T-helper 2 cell treated with Interferon-gamma antibody and Interleukin-4, amounts not matched to agents 5 μg/mL and 100 μg/mL, for 36 hours (primary cell): ENCODE data around the gene TMEM154.
A peak's percentile ranks its signal among the peaks of the same experiment; 100 is the strongest.

ENCODE experiments used
- DNase-seq: peaks from one replicate; pipeline ENCODE4 v3.0.0; 2021; ENCODE audit warnings: low spot score
- H3K27ac Mint-ChIP-seq: one replicate; pipeline ENCODE4 v1.8.0; 2021; ENCODE audit warnings: mild to moderate bottlenecking, mixed read lengths
- H3K27me3 Mint-ChIP-seq: one replicate; pipeline ENCODE4 v1.8.0; 2021; ENCODE audit warnings: low read depth, mixed read lengths
- H3K36me3 Mint-ChIP-seq: one replicate; pipeline ENCODE4 v1.8.0; 2021; ENCODE audit warnings: low read depth, mixed read lengths
- H3K4me1 Mint-ChIP-seq: one replicate; pipeline ENCODE4 v1.8.0; 2021; ENCODE audit warnings: low read depth, mixed read lengths
- H3K4me3 Mint-ChIP-seq: one replicate; pipeline ENCODE4 v1.8.0; 2022; ENCODE audit warnings: mild to moderate bottlenecking, moderate library complexity, mixed read lengths
- H3K9me3 Mint-ChIP-seq: one replicate; pipeline ENCODE4 v1.8.0; 2021; ENCODE audit warnings: mixed read lengths

The TMEM154 gene

DNA sequence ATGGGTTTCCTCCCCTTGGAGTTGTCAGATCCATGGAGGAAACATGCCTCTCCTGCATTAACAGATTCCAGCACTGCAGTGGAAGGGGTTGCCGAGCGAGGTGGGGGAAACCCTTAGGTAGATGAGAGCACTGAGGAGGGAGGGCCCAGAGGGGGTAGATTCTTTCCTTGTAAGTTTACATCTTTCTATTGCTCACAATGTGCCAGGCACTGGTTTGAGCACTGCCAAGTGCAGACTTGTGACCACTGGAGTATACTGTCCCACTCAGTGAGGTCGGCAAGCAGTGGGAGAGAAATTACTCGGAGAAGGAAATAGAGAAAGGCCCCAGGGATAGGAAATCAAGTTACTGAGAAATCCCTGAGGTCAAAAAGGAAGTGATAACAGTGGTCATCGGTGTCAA, 27.8 kb upstream of the TMEM154 start:
- no peak for DNase-seq
- H3K4me1 Mint-ChIP-seq, result peaks cover 8% of the 10 kb centered on the region
- peaks cover 7% of the 10 kb centered on the region for H3K9me3 Mint-ChIP-seq
- no peaks in the 10 kb centered on the region for H3K36me3 Mint-ChIP-seq
- no peak overlapping the region for H3K4me3 Mint-ChIP-seq
- no peaks in the 10 kb centered on the region for H3K27me3 Mint-ChIP-seq
- no peak overlapping the region for H3K27ac Mint-ChIP-seq

- H3K27me3 Mint-ChIP-seq, result no peaks in the 10 kb centered on the region
- H3K4me1 Mint-ChIP-seq, result peaks cover 8% of the 10 kb centered on the region
- no peaks in the 10 kb centered on the region for H3K36me3 Mint-ChIP-seq
- DNase-seq, result no peak
- no peak overlapping the region for H3K4me3 Mint-ChIP-seq
- peaks cover 7% of the 10 kb centered on the region for H3K9me3 Mint-ChIP-seq
- H3K27ac Mint-ChIP-seq, result no peak overlapping the region
These were observed 26.1 kb upstream of the TMEM154 start for GRCh38 chr4:152705903-152706302.

GRCh38 chr4:152704788-152705187, 25.0 kb upstream of the TMEM154 start:
- peaks cover 7% of the 10 kb centered on the region for H3K27me3 Mint-ChIP-seq
- H3K4me1 Mint-ChIP-seq, result peaks cover 8% of the 10 kb centered on the region
- no peak overlapping the region for H3K27ac Mint-ChIP-seq
- no peak overlapping the region for H3K4me3 Mint-ChIP-seq
- DNase-seq, result no peak
- H3K9me3 Mint-ChIP-seq, result peaks cover 7% of the 10 kb centered on the region
- H3K36me3 Mint-ChIP-seq, result no peaks in the 10 kb centered on the region

DNA sequence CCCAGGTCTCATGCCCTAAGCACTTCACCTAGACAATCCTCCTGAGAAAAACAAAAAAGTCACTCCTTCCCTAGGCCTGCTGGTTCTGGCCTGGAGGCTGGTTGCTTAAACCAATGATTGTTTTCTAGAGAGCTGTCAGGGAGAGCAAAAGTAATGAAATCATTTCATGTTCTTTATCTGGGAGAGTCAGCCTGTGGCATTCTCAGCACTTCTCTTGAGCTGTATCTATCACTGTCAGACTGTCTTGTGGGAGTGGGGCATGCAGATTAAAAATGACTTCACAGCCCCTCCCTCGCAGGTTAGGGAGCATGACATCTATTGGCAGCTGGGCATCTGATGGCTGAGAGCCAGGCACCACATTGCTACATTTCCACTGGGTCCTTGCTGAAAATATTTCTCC, 20.4 kb upstream of the TMEM154 start:
- no peak overlapping the region for H3K27ac Mint-ChIP-seq
- H3K4me1 Mint-ChIP-seq, result peaks cover 18% of the 10 kb centered on the region
- H3K9me3 Mint-ChIP-seq, result peaks cover 4% of the 10 kb centered on the region
- no peak for DNase-seq
- H3K4me3 Mint-ChIP-seq, result no peak overlapping the region
- H3K27me3 Mint-ChIP-seq, result peaks cover 8% of the 10 kb centered on the region
- H3K36me3 Mint-ChIP-seq, result no peaks in the 10 kb centered on the region

GRCh38 chr4:152699313-152699712, 19.5 kb upstream of the TMEM154 start:
- Mint-ChIP-seq H3K36me3 (no peaks in the 10 kb centered on the region), H3K27ac (no peak overlapping the region), H3K27me3 (peaks cover 10% of the 10 kb centered on the region), H3K9me3 (no peaks in the 10 kb centered on the region), H3K4me1 (peaks cover 18% of the 10 kb centered on the region), H3K4me3 (no peak overlapping the region)
- no peak for DNase-seq

GRCh38 chr4:152698089-152698499, 18.3 kb upstream of the TMEM154 start:
- no peak overlapping the region for H3K27ac Mint-ChIP-seq
- no peak overlapping the region for H3K4me3 Mint-ChIP-seq
- H3K9me3 Mint-ChIP-seq, result no peaks in the 10 kb centered on the region
- peaks cover 18% of the 10 kb centered on the region for H3K4me1 Mint-ChIP-seq
- peaks cover 10% of the 10 kb centered on the region for H3K27me3 Mint-ChIP-seq
- DNase-seq, result no peak
- H3K36me3 Mint-ChIP-seq, result no peaks in the 10 kb centered on the region

- no peaks in the 10 kb centered on the region for H3K9me3 Mint-ChIP-seq
- peak overlapping the region; percentile 0 for H3K4me3 Mint-ChIP-seq
- H3K27me3 Mint-ChIP-seq, result peaks cover 10% of the 10 kb centered on the region
- H3K4me1 Mint-ChIP-seq, result peaks cover 18% of the 10 kb centered on the region
- DNase-seq, result no peak
- no peak overlapping the region for H3K27ac Mint-ChIP-seq
- H3K36me3 Mint-ChIP-seq, result no peaks in the 10 kb centered on the region
These were observed 17.7 kb upstream of the TMEM154 start for GRCh38 chr4:152697284-152698088.

GRCh38 chr4:152696764-152697261, 17.0 kb upstream of the TMEM154 start:
- peak; percentile 49 for DNase-seq
- peaks cover 10% of the 10 kb centered on the region for H3K27me3 Mint-ChIP-seq
- H3K4me3 Mint-ChIP-seq, result no peak overlapping the region
- H3K27ac Mint-ChIP-seq, result peak overlapping the region; percentile 23
- H3K36me3 Mint-ChIP-seq, result no peaks in the 10 kb centered on the region
- no peaks in the 10 kb centered on the region for H3K9me3 Mint-ChIP-seq
- peaks cover 18% of the 10 kb centered on the region for H3K4me1 Mint-ChIP-seq

DNA sequence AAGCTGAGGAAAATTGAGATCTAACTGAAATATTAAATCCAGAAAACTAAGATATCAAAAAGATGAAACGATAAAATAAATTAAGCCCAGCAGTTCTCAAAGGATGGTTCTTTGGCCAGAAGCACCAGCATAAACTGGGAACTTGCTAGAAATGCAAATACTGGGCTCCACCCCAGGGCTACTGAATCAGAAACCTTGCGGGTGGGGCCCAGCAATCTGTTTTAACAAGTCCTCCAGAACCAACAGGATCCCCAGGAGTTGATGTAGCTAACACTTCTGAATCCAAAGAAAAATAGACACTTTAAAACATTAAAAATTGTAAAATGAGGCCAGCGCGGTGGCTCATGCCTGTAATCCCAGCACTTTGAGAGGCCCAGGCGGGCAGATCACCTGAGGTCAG, 14.1 kb upstream of the TMEM154 start:
- Mint-ChIP-seq H3K4me1 (peaks cover 18% of the 10 kb centered on the region), H3K27ac (no peak overlapping the region), H3K27me3 (peaks cover 8% of the 10 kb centered on the region), H3K4me3 (no peak overlapping the region), H3K9me3 (no peaks in the 10 kb centered on the region), H3K36me3 (no peaks in the 10 kb centered on the region)
- DNase-seq, result no peak

GRCh38 chr4:152691761-152692160, 12.0 kb upstream of the TMEM154 start:
- DNase-seq, result no peak
- no peaks in the 10 kb centered on the region for H3K36me3 Mint-ChIP-seq
- peaks cover 7% of the 10 kb centered on the region for H3K4me1 Mint-ChIP-seq
- no peak overlapping the region for H3K4me3 Mint-ChIP-seq
- peaks cover 18% of the 10 kb centered on the region for H3K27me3 Mint-ChIP-seq
- no peak overlapping the region for H3K27ac Mint-ChIP-seq
- H3K9me3 Mint-ChIP-seq, result no peaks in the 10 kb centered on the region

GRCh38 chr4:152690706-152691651, 11.2 kb upstream of the TMEM154 start:
- Mint-ChIP-seq H3K9me3 (no peaks in the 10 kb centered on the region), H3K27ac (no peak overlapping the region), H3K36me3 (no peaks in the 10 kb centered on the region), H3K4me1 (peaks cover 2% of the 10 kb centered on the region), H3K4me3 (no peak overlapping the region), H3K27me3 (peaks cover 18% of the 10 kb centered on the region)
- DNase-seq, result no peak

GRCh38 chr4:152689615-152690501, 10.1 kb upstream of the TMEM154 start:
- Mint-ChIP-seq H3K4me1 (no peaks in the 10 kb centered on the region), H3K36me3 (no peaks in the 10 kb centered on the region), H3K4me3 (no peak overlapping the region), H3K9me3 (no peaks in the 10 kb centered on the region), H3K27ac (no peak overlapping the region), H3K27me3 (peaks cover 18% of the 10 kb centered on the region)
- DNase-seq, result no peak

- H3K36me3 Mint-ChIP-seq, result no peaks in the 10 kb centered on the region
- no peak overlapping the region for H3K4me3 Mint-ChIP-seq
- peaks cover 11% of the 10 kb centered on the region for H3K4me1 Mint-ChIP-seq
- H3K9me3 Mint-ChIP-seq, result no peaks in the 10 kb centered on the region
- no peak overlapping the region for H3K27ac Mint-ChIP-seq
- no peak for DNase-seq
- H3K27me3 Mint-ChIP-seq, result peaks cover 16% of the 10 kb centered on the region
These were observed 8.3 kb upstream of the TMEM154 start for GRCh38 chr4:152687974-152688599.
